OCI-LY3 (cell line): Measurements from ENCODE around the gene APOL4.

Experiments used
- CTCF ChIP-seq: fragments of 200-600, 300-600 bp; sonication (generic); IDR thresholded peaks from 2 replicates; pipeline ENCODE4 v1.5.1; 2014; ENCODE audit warnings: antibody characterized with exemption, low read length, low read depth
- EZH2phosphoT487 ChIP-seq: fragments of 200-600 bp; shearing (Covaris generic); IDR thresholded peaks from 2 replicates; pipeline ENCODE4 v1.6.1; 2018; ENCODE audit warnings: antibody characterized with exemption, mixed run types, low read depth

DNA sequence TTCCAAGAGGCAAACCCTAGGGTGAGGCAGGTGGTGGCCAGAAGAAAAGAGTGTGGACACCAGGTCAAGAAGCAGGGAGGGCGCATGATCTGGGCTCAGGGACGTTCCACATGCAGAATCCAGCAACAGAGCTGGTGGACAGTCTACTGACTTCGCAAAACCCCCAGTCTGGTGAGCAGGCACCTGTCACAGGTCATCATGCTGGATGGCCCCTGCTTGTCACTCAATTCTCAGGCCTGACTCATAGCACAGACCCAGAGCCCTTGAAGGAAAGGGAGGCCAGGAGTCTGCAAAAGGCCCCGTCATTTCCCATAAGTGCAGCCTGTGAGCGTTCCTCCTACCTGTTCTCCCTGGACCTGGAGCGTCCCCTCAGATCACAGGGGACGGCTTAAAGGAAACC, 18.2 kb downstream of the APOL4 start:
- TF ChIP-seq CTCF, result no peak
- TF ChIP-seq EZH2phosphoT487, result no peak
